Endothelial cell (in vitro differentiated cells): Measurements from ENCODE around the gene VAV1. TPM values are rescaled to one million over a fixed set of nuclear protein-coding genes. Genes with fewer than 3 reads are reported as not detected.

Experiments used
- DNase-seq: peaks from one replicate; pipeline ENCODE4 v3.0.0; 2021; ENCODE audit warnings: low spot score
- H3K27ac Mint-ChIP-seq: one replicate; pipeline ENCODE4 v1.8.0; 2021; ENCODE audit warnings: mixed read lengths, inconsistent platforms; ENCODE audit not compliant: unreplicated experiment
- H3K27me3 Mint-ChIP-seq: one replicate; pipeline ENCODE4 v1.8.0; 2021; ENCODE audit warnings: mild to moderate bottlenecking, moderate library complexity, mixed read lengths, inconsistent platforms; ENCODE audit not compliant: unreplicated experiment
- H3K36me3 Mint-ChIP-seq: one replicate; pipeline ENCODE4 v1.8.0; 2021; ENCODE audit warnings: mild to moderate bottlenecking, low read depth, mixed read lengths, inconsistent platforms; ENCODE audit not compliant: unreplicated experiment
- H3K4me1 Mint-ChIP-seq: one replicate; pipeline ENCODE4 v1.8.0; 2021; ENCODE audit warnings: mild to moderate bottlenecking, mixed read lengths, inconsistent platforms; ENCODE audit not compliant: unreplicated experiment
- H3K4me3 Mint-ChIP-seq: one replicate; pipeline ENCODE4 v1.8.0; 2021; ENCODE audit warnings: mild to moderate bottlenecking, mixed read lengths, inconsistent platforms; ENCODE audit not compliant: unreplicated experiment
- H3K9me3 Mint-ChIP-seq: one replicate; pipeline ENCODE4 v1.8.0; 2021; ENCODE audit warnings: mixed read lengths, inconsistent platforms; ENCODE audit not compliant: unreplicated experiment
- CTCF ChIP-seq: fragments of 200-600 bp; sonication (generic); IDR thresholded peaks from one replicate; pipeline ENCODE4 v1.5.0; 2021; ENCODE audit warnings: antibody characterized with exemption; ENCODE audit not compliant: unreplicated experiment
- total RNA-seq: library from RNA; stranded (reverse); fragmentation: NEBNext Ultra II Directional; extraction: Animal tissue kit (Norgen Biotek cat#: 25700); gene quantifications from one replicate; pipeline ENCODE4 v1.2.1, GENCODE V29; 2021; ENCODE audit not compliant: unreplicated experiment

The VAV1 gene
- total RNA-seq, 1 donor from 2014 or later = not detected

GRCh38 chr19:6809262-6809661 is 36.8 kb downstream of the VAV1 start:
- Mint-ChIP-seq H3K4me1 (no peaks in the 10 kb centered on the region), H3K9me3 (peaks cover 28% of the 10 kb centered on the region), H3K36me3 (peaks cover 26% of the 10 kb centered on the region), H3K27ac (no peak overlapping the region), H3K27me3 (peaks cover 5% of the 10 kb centered on the region), H3K4me3 (no peak overlapping the region)
- no peak for DNase-seq
- no peak for TF ChIP-seq CTCF

GRCh38 chr19:6811378-6811777 is 38.9 kb downstream of the VAV1 start:
- Mint-ChIP-seq H3K4me3 (no peak overlapping the region), H3K27me3 (peaks cover 5% of the 10 kb centered on the region), H3K4me1 (no peaks in the 10 kb centered on the region), H3K27ac (no peak overlapping the region), H3K9me3 (peaks cover 35% of the 10 kb centered on the region), H3K36me3 (peaks cover 26% of the 10 kb centered on the region)
- no peak for TF ChIP-seq CTCF
- DNase-seq = no peak

- Mint-ChIP-seq H3K4me3 (peak overlapping the region; percentile 14), H3K9me3 (peaks cover 35% of the 10 kb centered on the region), H3K27ac (no peak overlapping the region), H3K4me1 (no peaks in the 10 kb centered on the region), H3K36me3 (peaks cover 26% of the 10 kb centered on the region), H3K27me3 (peaks cover 7% of the 10 kb centered on the region)
- TF ChIP-seq CTCF = no peak
- no peak for DNase-seq
Measured at GRCh38 chr19:6811906-6812305, 39.4 kb downstream of the VAV1 start.

GRCh38 chr19:6812612-6813011 is 40.1 kb downstream of the VAV1 start:
- no peak for TF ChIP-seq CTCF
- Mint-ChIP-seq H3K27me3 (peaks cover 7% of the 10 kb centered on the region), H3K36me3 (peaks cover 29% of the 10 kb centered on the region), H3K4me1 (no peaks in the 10 kb centered on the region), H3K27ac (no peak overlapping the region), H3K9me3 (peaks cover 35% of the 10 kb centered on the region), H3K4me3 (no peak overlapping the region)
- DNase-seq = no peak

DNA sequence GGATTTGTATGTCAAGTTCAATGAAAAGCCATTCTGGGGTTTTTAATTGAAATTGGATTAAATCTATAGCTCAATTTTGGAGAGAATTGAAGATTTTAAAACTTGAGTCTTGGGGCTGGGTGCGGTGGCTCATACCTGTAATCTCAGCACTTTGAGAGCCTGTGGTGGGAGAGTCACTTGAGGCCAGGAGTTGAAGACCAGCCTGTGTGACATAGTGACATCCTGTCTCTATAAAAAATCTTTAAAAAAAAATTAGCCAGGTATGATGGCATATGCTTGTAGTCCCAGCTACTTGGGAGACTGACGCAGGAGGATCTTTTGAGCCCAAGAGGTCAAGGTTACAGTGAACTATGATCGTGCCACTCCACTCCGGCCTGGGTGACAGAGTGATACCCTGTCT is 41.2 kb downstream of the VAV1 start:
- Mint-ChIP-seq H3K27ac (no peak overlapping the region), H3K9me3 (peaks cover 37% of the 10 kb centered on the region), H3K36me3 (peaks cover 24% of the 10 kb centered on the region), H3K4me3 (no peak overlapping the region), H3K4me1 (no peaks in the 10 kb centered on the region), H3K27me3 (peaks cover 8% of the 10 kb centered on the region)
- no peak for TF ChIP-seq CTCF
- no peak for DNase-seq
